HG02763 (cell line): ENCODE results near the gene BOD1L1.
A peak's percentile ranks its signal among the peaks of the same experiment; 100 is the strongest.

Experiments used
- ATAC-seq: cut with Tn5 transposase; IDR thresholded peaks from one replicate; pipeline ENCODE4 v1.9.1; 2021; ENCODE audit warnings: mild to moderate bottlenecking, moderate library complexity; ENCODE audit not compliant: unreplicated experiment

Gene BOD1L1

GRCh38 chr4:13540446-13541175, 86.9 kb downstream of the BOD1L1 start:
- ATAC-seq = no peak

- no peak for ATAC-seq
Measured at GRCh38 chr4:13539619-13540445, 87.7 kb downstream of the BOD1L1 start.

- no peak for ATAC-seq
Measured at GRCh38 chr4:13539047-13539618, 88.4 kb downstream of the BOD1L1 start.

GRCh38 chr4:13538427-13538973, 89.0 kb downstream of the BOD1L1 start:
- ATAC-seq = no peak

GRCh38 chr4:13537832-13538177, 89.7 kb downstream of the BOD1L1 start:
- ATAC-seq = no peak

GRCh38 chr4:13537011-13537831, 90.3 kb downstream of the BOD1L1 start:
- ATAC-seq = no peak

- ATAC-seq = no peak
Measured at GRCh38 chr4:13536607-13537006, 90.9 kb downstream of the BOD1L1 start.

GRCh38 chr4:13535708-13536361, 91.7 kb downstream of the BOD1L1 start:
- ATAC-seq = no peak

- ATAC-seq = no peak
Measured at GRCh38 chr4:13535118-13535517, 92.4 kb downstream of the BOD1L1 start.

GRCh38 chr4:13534344-13535063, 93.0 kb downstream of the BOD1L1 start:
- no peak for ATAC-seq

- ATAC-seq = no peak
Measured at GRCh38 chr4:13533670-13534343, 93.7 kb downstream of the BOD1L1 start.

GRCh38 chr4:13531625-13531998, 95.9 kb downstream of the BOD1L1 start:
- no peak for ATAC-seq

GRCh38 chr4:13530823-13531624, 96.5 kb downstream of the BOD1L1 start:
- no peak for ATAC-seq

- ATAC-seq = no peak
Measured at GRCh38 chr4:13529128-13529919, 98.2 kb downstream of the BOD1L1 start.

GRCh38 chr4:13528821-13529127, 98.8 kb downstream of the BOD1L1 start:
- no peak for ATAC-seq

- peak; percentile 74 for ATAC-seq
Measured at GRCh38 chr4:13527981-13528820, 99.3 kb downstream of the BOD1L1 start.
